Activated CD4-positive, alpha-beta T cell treated with anti-CD3 and anti-CD28 coated beads for 4 hours (primary cell): ENCODE results near the gene GEMIN4.
A peak's percentile ranks its signal among the peaks of the same experiment; 100 is the strongest.
"Not testable (repeated sequence)": the region's sequence is repeated elsewhere in the genome, so short reads cannot be mapped to it uniquely, and the experiment has no call there.

Experiments used
- DNase-seq, 2 donors: peaks; one replicate each; pipeline ENCODE4 v3.0.0-alpha.2; 2020

The GEMIN4 gene

DNA sequence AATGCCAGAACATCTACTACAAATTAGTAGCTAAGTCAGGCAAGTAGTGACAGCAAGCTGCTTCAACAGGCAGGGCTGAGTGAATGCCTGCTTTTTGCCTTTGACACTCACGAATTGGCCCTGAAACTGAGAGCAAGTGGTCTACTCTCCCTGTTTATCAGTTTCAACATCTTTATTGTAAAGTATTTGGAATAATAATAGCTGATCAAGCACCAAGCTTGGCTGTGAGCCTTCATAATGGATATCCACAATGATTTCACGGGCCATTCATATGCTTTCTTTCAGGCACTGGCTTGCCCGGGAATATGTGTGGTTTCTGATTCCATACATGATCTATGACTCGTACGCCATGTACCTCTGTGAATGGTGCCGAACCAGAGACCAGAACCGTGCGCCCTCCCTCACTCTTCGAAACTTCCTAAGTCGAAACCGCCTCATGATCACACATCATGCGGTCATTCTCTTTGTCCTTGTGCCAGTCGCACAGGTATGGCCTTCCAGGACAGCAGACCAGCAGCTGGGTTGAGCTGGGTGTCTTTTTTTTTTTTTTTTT, 14.4 kb downstream of the GEMIN4 start:
- no peak for DNase-seq

DNA sequence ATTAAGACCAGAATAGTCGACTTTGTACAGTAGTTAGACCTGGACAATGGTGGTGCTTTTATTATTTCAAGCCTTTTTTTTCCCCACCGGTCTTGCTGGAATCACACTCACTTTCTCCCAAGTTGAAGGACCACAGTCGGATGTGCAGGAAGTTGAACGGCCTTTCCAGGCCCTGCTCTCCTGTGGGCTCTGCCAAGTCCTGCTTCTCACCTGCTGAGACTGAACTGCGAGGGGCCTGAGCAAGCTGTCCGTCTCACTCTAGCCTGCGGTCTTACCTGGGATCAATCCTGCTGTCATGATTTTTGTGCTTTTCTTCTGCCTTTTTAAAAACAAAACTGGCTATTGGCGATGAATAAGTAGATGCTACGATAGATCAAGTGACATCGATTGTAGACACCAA, 18.3 kb downstream of the GEMIN4 start:
- DNase-seq, result no peak

GRCh38 chr17:732902-733720, 19.0 kb downstream of the GEMIN4 start:
- peak; percentile 37 to 43 for DNase-seq

DNA sequence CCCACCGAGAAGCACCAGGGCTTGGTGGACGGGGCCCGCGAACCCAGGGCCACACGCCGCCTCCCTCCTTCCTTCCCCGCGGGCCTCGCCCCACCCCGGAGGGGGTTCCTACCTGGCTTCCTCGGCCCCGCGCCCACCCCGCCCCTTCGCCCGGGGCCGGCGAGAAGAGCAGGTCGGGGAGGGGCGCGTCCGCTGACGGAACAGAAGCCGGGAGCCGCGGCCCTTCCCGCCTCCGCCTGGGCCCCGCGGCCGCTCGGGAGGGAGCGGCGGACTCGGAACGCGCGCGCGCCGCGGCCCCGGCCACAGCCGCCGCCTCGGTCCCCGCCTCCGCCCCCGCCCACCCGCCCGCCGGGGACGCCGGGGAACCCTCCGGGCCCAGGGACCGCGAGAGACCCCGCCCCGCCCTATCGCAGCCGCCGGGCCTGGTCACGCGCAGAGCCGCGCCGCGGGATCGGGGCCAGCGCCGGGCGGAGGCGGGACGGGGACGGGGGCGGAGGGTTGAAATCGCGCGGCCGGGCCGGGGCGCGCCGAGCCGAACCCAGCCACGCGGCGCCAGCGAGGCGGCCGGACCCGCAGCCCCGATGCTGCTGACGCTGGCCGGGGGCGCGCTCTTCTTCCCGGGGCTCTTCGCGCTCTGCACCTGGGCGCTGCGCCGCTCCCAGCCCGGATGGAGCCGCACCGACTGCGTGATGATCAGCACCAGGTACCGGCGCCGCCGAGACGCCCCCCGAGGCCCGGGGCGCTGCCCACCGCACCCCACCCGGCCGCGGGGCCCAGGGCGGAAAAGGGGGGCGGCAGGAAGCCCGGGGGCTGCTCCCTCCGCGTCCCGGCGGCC, 19.8 kb downstream of the GEMIN4 start, which contains the start of gene TLCD3A:
Gene TLCD3A (plus strand): TSS at position 530 of the 835 bp plus-strand sequence. CDS start 52 bp downstream, at position 582.
- DNase-seq, result peak; percentile 22 to 38

GRCh38 chr17:731644-732066, 20.4 kb downstream of the GEMIN4 start:
- DNase-seq, result no peak

- no peak for DNase-seq
These were observed 23.2 kb downstream of the GEMIN4 start for GRCh38 chr17:728911-729310.

GRCh38 chr17:726271-726919, 25.7 kb downstream of the GEMIN4 start:
- DNase-seq, result no peak

- DNase-seq, result no peak
These were observed 26.3 kb downstream of the GEMIN4 start for GRCh38 chr17:725746-726145.

DNA sequence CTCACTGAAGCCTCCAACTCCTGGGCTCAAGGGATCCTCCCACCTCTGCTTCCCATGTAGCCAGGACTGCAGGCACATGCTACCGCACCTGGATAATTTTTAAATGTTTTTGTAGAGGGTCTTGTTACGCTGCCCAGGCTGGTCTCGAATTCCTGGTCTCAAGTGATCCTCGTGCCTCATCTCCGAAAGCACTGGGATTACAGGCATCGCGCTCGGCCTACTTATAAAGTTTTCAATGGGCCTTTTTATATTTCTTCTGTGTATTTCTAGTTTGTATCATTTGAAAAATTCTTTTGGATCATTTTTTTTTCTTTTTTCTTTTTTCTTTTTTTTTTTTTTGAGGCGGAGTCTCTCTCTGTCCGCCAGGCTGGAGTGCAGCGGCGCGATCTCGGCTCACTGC, 27.0 kb downstream of the GEMIN4 start:
- DNase-seq, result no peak

DNA sequence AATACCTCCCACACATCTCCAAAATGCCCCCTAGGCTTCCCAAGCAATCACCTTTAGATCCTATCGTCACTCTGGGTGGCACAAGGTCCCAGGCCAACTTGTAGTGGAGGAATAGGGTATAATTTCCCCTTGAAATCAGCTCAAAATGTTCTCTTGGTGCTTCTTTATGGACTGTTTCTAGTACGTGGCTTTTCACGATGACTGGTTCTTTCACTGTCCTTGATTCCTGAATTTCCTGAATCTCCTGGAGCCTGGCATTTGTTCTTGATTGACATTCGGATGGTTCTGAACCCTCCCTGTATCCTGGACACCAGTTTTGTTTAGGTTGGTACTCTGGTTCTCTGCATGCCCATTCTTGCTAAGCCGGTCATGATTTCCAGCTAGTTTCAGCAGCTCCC, 30.5 kb downstream of the GEMIN4 start:
- no peak for DNase-seq

GRCh38 chr17:720706-721539, 31.1 kb downstream of the GEMIN4 start:
- DNase-seq, result no peak

- DNase-seq, result no peak
These were observed 34.0 kb downstream of the GEMIN4 start for GRCh38 chr17:718075-718474.

DNA sequence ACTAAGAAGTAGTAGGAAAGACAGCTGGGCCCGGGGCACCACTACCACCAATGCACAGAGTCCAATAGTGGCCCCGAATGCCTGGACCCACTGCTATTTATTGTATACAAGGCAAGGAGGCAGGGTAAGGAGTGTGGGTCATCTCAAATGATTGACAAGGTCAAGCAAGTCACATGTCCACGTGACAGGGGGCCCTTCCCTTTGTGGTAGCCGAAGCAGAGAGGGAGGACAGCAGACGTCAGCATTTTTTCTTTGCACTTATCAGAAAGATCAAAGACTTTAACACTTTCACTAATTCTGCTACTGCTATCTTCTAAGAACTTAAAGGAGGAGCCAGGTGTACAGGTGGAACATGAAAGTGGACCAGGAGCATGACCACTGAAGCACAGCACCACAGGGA, 43.9 kb downstream of the GEMIN4 start:
- no peak for DNase-seq

DNA sequence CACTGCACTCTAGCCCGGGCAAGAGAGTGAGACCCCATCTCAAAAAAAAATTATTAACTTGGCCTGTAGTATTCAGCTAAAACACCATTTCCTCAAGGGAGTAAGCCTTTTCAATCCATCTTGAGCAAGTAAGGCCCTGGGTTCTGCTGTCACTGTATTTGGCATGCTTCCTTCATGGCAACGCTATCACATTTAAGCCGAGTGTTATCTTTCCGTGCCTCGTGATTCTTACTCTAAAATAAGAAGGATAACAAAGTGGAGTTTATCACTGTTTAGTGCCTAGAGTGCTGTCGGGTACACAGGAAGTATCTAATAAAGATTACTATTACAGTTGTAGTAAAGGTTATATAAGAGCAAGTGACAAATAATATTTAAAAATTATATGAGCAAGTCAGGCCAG, 46.2 kb downstream of the GEMIN4 start:
- no peak for DNase-seq

- DNase-seq, result no peak
These were observed 47.1 kb downstream of the GEMIN4 start for GRCh38 chr17:705011-705410.

DNA sequence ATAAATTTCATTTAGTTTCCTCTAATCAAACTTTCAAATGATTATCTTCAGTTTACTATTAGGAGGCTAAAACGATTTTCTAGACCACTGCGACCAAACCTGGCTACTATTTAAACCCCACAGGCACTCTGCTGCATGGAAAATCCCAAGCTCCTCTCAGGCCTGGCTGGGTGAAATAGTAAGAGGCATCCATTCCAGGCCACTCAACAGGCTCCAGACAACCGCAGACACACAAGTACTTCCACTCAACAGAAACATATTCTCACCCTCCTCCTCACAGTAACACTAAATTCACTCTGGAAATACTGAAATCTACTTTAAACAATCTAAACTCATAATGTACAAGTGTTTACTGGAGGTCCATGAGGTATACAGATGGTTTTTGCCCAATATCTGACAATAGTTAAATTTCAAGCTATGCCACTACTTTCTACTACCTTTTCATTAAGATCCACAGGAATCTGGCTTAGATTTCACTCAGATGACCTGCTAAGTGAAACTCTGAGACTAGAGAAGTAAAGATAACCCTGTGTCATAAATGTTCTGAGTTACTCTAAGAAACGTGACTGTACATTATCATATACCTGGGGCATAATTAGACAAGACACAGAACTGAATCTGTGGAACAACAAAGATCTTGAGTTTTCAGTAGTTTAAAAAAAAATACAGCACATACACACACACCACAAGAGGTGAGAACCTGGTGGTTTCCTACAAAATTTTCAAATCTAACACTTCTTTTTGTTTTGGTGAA, 47.8 kb downstream of the GEMIN4 start:
- DNase-seq, result no peak

- DNase-seq, result no peak
These were observed 48.8 kb downstream of the GEMIN4 start for GRCh38 chr17:703081-703875.

DNA sequence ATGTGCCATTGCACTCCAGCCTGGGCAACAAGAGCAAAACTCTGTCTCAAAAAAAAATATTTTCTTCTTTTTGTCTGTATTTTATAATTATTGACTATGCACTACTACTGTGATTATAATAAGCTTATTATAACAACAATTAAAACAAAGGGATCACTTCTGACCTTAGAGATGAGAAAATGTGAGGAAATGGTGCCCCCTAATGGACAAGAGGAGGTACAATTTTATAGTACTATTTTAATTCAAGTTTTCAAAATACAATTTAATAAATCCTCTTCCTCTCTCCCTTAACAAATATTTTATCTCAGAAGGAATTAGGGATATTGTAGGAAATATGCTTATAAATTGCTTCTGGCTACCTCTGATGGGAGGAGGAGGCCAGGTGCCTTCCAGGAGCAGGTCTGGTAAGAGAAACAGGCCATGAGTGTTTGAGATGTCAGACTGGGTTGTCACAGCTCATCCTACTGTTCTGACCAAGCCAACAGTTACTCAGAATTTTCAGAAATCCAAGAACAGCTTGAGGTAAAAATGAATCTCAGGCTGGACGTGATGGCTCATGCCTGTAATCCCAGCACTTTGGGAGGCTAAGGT, 51.5 kb downstream of the GEMIN4 start:
- DNase-seq, result peak in 1 of 2 donors; percentile 8

GRCh38 chr17:699345-699744, 52.7 kb downstream of the GEMIN4 start:
- DNase-seq, result no peak

DNA sequence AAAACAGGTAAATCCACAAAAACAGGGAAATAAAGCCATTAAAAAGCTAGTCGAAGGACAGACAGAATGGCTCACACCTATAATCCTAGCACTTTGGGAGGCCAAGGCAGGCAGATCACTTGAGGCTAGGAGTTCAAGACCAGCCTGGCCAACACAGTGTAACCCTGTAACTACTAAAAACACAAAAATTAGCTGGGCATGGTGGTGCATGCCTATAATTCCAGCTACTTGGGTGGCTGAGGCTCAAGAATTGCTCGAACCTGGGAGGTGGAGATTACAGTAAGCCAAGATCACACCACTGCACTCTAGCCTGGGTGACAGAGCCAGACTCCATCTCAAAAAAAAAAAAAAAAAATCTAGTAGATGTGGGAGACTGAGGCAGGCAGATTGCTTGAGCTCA, 54.0 kb downstream of the GEMIN4 start:
- DNase-seq, result not testable (repeated sequence)
